Activated CD8-positive, alpha-beta memory T cell treated with anti-CD3 and anti-CD28 coated beads for 48 hours (primary cell): ENCODE measurements around the gene IL4I1.

ENCODE experiments used
- DNase-seq, 3 experiments: peaks; one replicate each; pipeline ENCODE4 v3.0.0-alpha.2; 2020; ENCODE audit warnings: low read depth in 2 of 3, low spot score in 2 of 3

Gene IL4I1

GRCh38 chr19:49924004-49924880 is 27.6 kb upstream of the IL4I1 start:
- DNase-seq, result no peak

DNA sequence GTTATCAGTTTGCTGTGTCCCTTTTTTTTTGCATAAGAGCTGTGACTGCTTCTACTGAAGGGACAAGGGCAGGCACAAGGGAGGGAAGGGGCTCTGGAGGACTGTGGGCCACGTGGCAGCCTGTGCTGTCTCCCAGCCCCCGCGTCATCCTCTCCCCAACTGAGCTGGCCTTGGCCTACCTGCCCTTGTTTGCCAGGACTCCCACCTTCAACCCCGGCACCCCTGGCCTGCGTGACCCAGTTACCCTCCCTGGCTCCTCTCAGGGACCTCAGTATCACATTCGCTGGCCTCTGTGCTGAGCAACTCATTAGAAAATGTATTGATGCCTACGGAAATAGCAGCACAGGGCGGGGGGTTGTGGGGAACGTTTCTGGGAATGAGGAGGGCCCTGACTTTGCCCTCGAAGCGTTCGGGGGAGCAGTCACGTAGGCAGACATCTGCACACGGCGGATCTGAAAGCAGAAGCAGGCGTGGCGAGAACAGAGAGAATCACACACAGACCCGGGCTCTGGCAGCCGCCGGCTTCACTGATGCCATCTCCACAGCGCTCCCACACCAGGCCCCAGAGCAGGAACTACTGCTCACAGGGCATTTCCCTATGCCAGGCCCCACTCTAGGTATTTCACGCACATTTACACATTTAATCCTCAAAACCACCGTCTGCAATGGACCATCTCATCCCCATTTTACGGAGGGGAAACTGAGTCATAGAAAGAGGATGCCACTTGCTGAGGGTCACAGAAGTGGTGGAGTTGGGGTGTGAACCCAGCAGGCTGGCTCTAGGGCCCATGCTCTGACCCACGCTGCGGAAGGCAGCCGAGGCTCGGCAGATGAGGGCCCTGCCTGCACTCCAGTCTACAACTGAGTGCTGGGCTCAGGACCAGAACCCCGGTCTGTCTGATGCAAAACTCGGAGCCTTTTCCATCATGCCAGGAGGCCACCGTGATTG is 26.6 kb upstream of the IL4I1 start:
- no peak for DNase-seq

DNA sequence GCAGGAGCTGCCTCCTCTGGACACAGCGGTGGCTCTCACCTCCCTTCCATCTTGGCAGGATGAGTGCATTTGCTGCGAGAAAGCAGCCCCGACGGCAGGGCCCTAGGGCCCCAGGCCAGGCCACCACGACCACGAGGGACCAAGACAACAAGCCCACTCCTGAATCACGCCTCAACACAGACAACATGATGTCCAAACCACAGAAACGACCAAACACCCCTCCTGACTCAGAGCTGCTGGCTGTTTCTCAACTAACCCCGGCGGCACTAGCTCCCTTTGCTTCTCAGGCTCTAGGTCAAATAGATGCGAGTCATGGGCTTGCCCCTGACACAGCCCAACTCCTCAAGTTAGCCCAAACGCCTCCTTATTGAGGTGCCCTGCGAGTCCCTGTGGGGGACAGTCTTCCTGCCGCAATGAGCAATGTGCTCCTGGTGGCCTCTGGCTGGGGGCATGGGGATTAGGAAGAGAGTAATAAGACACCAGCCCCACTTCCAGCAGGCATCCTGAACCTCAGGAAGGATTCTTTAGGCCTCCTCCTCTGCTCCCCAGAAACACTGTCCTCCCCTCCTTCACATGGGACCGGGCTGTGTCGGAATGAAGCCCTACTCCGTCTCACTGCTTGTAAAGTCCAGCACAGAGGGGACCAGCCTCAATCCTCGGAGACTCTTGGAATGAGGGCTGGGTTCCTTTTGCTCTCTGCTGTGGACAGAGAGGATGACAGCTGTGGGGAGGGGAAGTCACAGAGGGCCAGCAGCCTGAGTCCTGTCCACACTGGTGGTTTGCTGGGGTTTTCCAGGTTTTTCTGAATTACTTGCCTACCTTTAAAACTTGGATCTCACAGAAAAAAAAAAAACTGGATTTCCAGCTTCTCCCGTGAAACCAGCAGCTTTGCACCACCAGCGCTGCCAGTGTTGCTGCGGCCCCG is 25.4 kb upstream of the IL4I1 start:
- no peak for DNase-seq

- DNase-seq, result no peak
Measured at GRCh38 chr19:49920624-49921363, 24.1 kb upstream of the IL4I1 start.

GRCh38 chr19:49918089-49918488 is 21.4 kb upstream of the IL4I1 start:
- DNase-seq, result no peak

GRCh38 chr19:49916839-49917733 is 20.4 kb upstream of the IL4I1 start:
- DNase-seq, result no peak

- no peak for DNase-seq
Measured at GRCh38 chr19:49915271-49915670, 18.6 kb upstream of the IL4I1 start.

DNA sequence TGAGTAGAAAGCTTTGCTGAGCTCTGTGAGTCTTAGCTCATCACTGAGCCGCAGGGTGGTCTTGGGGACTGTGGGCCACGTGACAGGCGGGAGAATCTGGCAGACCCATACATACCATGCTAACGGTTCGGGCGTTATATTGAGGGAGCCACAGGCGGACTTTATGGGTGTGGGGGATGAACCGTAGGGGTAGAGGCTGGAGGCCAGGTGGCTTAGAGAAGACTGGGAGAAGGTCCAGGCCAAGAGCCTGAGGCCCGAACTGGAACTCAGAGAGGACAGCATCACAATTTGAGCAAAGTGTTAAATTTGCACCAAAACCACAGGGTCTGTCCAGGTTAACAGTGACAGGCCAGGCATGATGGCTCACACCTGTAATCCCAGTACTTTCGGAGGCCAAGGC is 17.0 kb upstream of the IL4I1 start:
- DNase-seq, result no peak

- no peak for DNase-seq
Measured at GRCh38 chr19:49912965-49913685, 16.4 kb upstream of the IL4I1 start.

DNA sequence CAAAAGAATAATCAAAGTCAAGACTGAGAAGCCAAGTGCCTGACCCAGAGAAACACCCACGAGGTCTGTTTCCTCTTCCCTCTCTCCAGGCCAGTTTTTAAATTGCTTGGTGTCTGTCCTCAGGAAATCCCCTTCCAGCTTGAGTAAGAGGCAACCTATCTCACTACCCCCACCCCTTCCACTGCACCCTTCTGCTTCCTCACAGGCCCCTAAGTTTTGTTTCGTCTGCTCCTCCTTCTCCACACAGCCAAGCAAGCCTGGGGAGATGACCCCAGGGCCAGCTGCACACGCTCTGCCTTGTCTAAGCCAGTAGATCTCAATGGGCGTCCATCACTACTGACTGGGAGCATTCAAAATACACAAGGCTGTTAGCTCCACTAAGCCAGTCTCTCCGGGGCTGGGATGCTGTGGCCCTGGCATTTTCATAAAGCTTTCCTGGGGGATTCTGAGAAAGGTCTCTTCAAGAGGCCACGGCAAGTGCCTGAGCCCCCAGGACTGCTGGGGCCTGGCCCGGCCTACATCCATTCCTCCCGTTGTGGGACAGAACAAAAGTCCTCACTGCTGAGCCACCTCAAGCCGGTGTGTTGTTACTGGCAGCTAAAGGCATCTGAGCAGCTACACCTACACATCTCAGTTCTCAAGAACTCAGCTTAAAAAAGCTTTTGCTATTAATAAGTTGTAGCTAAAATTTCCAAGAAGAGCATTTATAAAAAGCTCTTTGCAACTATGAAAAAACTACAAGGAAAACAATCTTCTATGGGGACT is 14.9 kb upstream of the IL4I1 start:
- DNase-seq, result no peak

GRCh38 chr19:49910179-49910578 is 13.5 kb upstream of the IL4I1 start:
- DNase-seq, result no peak

GRCh38 chr19:49908480-49909420 is 12.1 kb upstream of the IL4I1 start:
- DNase-seq, result no peak

DNA sequence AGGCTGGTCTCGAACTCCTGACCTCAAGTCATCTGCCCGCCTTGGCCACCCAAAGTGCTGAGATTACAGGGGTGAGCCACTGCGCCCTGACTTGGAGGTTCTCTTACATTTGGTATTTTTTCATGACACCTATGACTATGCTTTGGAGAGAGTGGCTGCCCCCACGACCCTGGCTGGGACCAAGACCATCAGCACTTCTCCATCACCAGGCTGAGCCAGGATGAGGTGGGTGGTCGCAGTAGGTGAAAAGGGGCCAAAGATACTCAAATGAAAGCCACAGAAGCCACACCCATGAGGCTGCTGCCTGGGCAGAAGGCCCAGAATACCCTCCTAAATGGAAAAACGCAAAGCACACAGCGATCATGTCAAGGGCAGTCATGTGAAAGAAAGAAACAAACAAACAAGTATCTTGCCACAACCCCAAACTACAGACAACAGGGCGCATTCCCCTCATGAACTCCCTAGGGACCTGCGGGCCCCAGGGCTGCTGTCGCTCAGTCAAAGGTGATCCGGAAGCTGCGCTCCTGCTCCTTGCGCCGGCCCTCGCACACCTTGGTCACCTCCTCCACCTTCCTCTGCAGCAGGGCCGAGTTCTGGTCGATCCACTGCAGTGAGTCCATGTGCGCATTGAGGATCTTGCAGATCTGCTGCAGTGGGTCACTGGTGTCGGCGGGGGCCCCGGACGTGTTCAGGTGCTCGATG is 11.2 kb upstream of the IL4I1 start:
- DNase-seq, result no peak

GRCh38 chr19:49906879-49907564 is 10.3 kb upstream of the IL4I1 start:
- DNase-seq, result no peak

DNA sequence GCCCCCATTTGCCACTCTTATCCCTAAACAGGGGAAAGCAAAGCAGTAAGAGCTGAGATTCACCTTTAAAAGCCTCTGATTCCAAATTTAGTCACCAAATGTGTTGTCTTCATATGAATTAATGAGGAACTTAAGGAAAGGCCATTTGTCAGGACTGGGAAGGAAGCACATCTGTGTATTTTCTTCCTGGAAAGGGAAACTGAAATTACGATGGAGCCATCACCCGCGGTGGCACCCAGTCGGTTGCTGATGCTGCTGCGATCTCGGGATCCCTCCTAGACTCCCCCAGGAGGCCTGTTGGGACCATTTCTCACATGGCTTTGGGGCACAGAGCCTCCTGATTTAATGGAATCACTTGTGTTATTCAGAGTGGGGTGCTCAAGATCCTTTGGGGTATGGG is 7.4 kb upstream of the IL4I1 start:
- no peak for DNase-seq
